Left ventricle myocardium inferior (tissue), 1 donor: Measurements from ENCODE around the gene ATP13A4. TPM values are rescaled to one million over a fixed set of nuclear protein-coding genes. Genes with fewer than 3 reads are reported as not detected.
A peak's percentile ranks its signal among the peaks of the same experiment; 100 is the strongest.

Experiments used
- DNase-seq: peaks from one replicate; pipeline ENCODE4 v3.0.0-alpha.2; 2020
- H3K27ac ChIP-seq: fragments of 200-600 bp; replicated peaks from 2 replicates; pipeline ENCODE4 v1.8.0; 2021
- H3K27me3 ChIP-seq: fragments of 200-600 bp; 2 replicates; pipeline ENCODE4 v1.8.0; 2021; ENCODE audit warnings: low read depth
- H3K36me3 ChIP-seq: fragments of 200-600 bp; 2 replicates; pipeline ENCODE4 v1.8.0; 2021
- H3K4me1 ChIP-seq: fragments of 200-600 bp; 2 replicates; pipeline ENCODE4 v1.8.0; 2021
- H3K4me3 ChIP-seq: fragments of 200-600 bp; 2 replicates; pipeline ENCODE4 v1.8.0; 2021; ENCODE audit warnings: mild to moderate bottlenecking, moderate library complexity
- H3K9me3 ChIP-seq: fragments of 200-600 bp; replicated peaks from 2 replicates; pipeline ENCODE4 v1.8.0; 2021
- CTCF ChIP-seq: fragments of 200-600 bp; IDR thresholded peaks from 2 replicates; pipeline ENCODE4 v1.8.0; 2021; ENCODE audit warnings: antibody characterized with exemption, mild to moderate bottlenecking, borderline replicate concordance
- intact Hi-C: fragments of 100-400 bp; cut with micrococcal nuclease; formaldehyde crosslinking; loops from one replicate; pipeline ENCODE4 v1.11.0; 2022
- total RNA-seq: library from RNA; stranded (reverse); fragmentation: NEBNext Ultra II Directional; extraction: Animal tissue kit (Norgen Biotek cat#: 25700); gene quantifications from one replicate; pipeline ENCODE4 v1.2.1, GENCODE V29; 2021
- donor health status: DM: no; HTN: yes; CAD: no; lungs with severe emphysema.

Gene ATP13A4
- total RNA-seq, 1 donor from 2014 or later, result 0.52 TPM

GRCh38 chr3:193586526-193586925 lies 31.8 kb upstream of the ATP13A4 start:
- no peak for TF ChIP-seq CTCF
- H3K4me1 ChIP-seq, result no peaks in the 10 kb centered on the region
- intact Hi-C loops, result no loop called here
- DNase-seq, result no peak
- no peak overlapping the region for H3K27ac ChIP-seq
- H3K9me3 ChIP-seq, result no peaks in the 10 kb centered on the region
- H3K27me3 ChIP-seq, result no peaks in the 10 kb centered on the region
- no peak overlapping the region for H3K4me3 ChIP-seq
- no peaks in the 10 kb centered on the region for H3K36me3 ChIP-seq

GRCh38 chr3:193585530-193585929 lies 30.8 kb upstream of the ATP13A4 start:
- Histone ChIP-seq H3K27me3 (no peaks in the 10 kb centered on the region), H3K9me3 (no peaks in the 10 kb centered on the region), H3K4me1 (no peaks in the 10 kb centered on the region), H3K27ac (no peak overlapping the region), H3K36me3 (no peaks in the 10 kb centered on the region), H3K4me3 (no peak overlapping the region)
- no peak for DNase-seq
- no peak for TF ChIP-seq CTCF
- intact Hi-C loops, result no loop called here

- no peak for TF ChIP-seq CTCF
These were observed 19.9 kb upstream of the ATP13A4 start for GRCh38 chr3:193574488-193575070.

GRCh38 chr3:193573403-193574191 lies 18.9 kb upstream of the ATP13A4 start:
- Histone ChIP-seq H3K27ac (no peak overlapping the region), H3K27me3 (no peaks in the 10 kb centered on the region), H3K4me1 (no peaks in the 10 kb centered on the region), H3K4me3 (no peak overlapping the region), H3K9me3 (no peaks in the 10 kb centered on the region), H3K36me3 (no peaks in the 10 kb centered on the region)
- DNase-seq, result no peak
- intact Hi-C loops, result loop anchor here (2.0 to 10.0 kb wide), 3 partner anchors 109 to 1009 kb away; no protein-coding TSS in a partner anchor
- no peak for TF ChIP-seq CTCF

More at GRCh38 chr3:193574488-193575070, 19.9 kb upstream of the ATP13A4 start:
- DNase-seq, result no peak
- intact Hi-C loops, result loop anchor here (2.0 to 10.0 kb wide), 3 partner anchors 110 to 1010 kb away; no protein-coding TSS in a partner anchor
- Histone ChIP-seq H3K36me3 (no peaks in the 10 kb centered on the region), H3K27ac (no peak overlapping the region), H3K4me3 (no peak overlapping the region), H3K9me3 (no peaks in the 10 kb centered on the region), H3K27me3 (no peaks in the 10 kb centered on the region), H3K4me1 (no peaks in the 10 kb centered on the region)

DNA sequence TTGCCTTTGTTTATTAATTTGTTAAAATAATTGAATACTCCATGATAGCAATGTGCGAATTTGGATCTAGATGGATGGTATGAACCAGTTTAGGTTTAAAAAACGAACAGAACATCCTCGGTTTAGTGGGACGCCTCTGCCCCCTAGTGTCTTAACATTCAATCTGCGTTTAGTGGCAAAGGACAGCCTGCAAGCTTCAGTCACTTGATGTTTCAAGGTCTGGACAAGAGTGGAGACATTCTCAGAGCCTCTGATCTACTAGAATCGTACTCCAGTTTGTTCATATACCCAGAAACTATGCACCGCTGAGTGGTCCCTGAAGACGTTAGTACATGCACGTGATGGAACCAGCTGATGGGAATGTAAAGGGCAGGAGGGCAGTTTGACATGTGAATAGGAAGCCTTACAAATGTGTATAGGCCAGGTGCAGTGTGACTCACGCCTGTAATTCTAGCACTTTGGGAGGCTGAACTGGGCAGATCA lies 17.8 kb upstream of the ATP13A4 start:
- peak; percentile 84 for TF ChIP-seq CTCF
- Histone ChIP-seq H3K4me3 (no peak overlapping the region), H3K9me3 (no peaks in the 10 kb centered on the region), H3K4me1 (no peaks in the 10 kb centered on the region), H3K27me3 (no peaks in the 10 kb centered on the region), H3K27ac (no peak overlapping the region), H3K36me3 (no peaks in the 10 kb centered on the region)
- peak; percentile 18 for DNase-seq
- intact Hi-C loops, result loop anchor here (10.0 kb wide), 2 partner anchors 108 to 1008 kb away; no protein-coding TSS in a partner anchor
